K562 (cell line): ENCODE results near the gene PLCB1. TPM values are rescaled to one million over a fixed set of nuclear protein-coding genes. Genes with fewer than 3 reads are reported as not detected.

Source experiments
- ATAC-seq: fragments of 200-7000 bp; cut with Tn5 transposase; 3 replicates; pipeline ENCODE4 v1.9.1; 2020; ENCODE audit warnings: moderate library complexity
- BruUV-seq: library from RNA; stranded (reverse); fragments of 400-500 nt; replicated peaks from 2 replicates; lab custom pipeline; 2021; lab: Mats Ljungman, UMichigan
- CTCF ChIA-PET: fragments of 300-600 bp; formaldehyde crosslinking; extraction: SDS; loops from one replicate; lab custom pipeline; 2021; ENCODE audit warnings: low intra/inter-chr PET ratio; lab: Yijun Ruan, JAX
- POLR2A ChIA-PET: fragments of 300-600, 350-650 bp; sonication (Branson Sonifier 250); formaldehyde crosslinking; extraction: SDS; loops from one replicate; lab custom pipeline; 2021; ENCODE audit warnings: antibody characterized with exemption, inconsistent platforms; lab: Yijun Ruan, JAX
- DNase-seq, 4 experiments: peaks; one replicate each; pipeline versions ENCODE4 v3.0.0 to v3.0.0-alpha.2; 2011 to 2018; ENCODE audit warnings: low spot score in 3 of 4, mixed read lengths in 3 of 4; ENCODE audit errors: extremely low read depth in 1 of 4
- FAIRE-seq: peaks from 2 replicates; lab custom pipeline; 2011; peaks lifted over from hg19 to GRCh38; lab: Jason Lieb, UNC
- H2AFZ ChIP-seq: 2 replicates; pipeline ENCODE4 v1.6.0; 2011; ENCODE audit warnings: low read depth, low read length, control low read depth, inconsistent platforms
- H3K27ac ChIP-seq: fragments of 200-600 bp; 3 replicates; pipeline ENCODE4 v1.8.0; 2011; ENCODE audit warnings: low read depth, mild to moderate bottlenecking, control low read depth, inconsistent platforms, low read length, moderate library complexity, mixed read lengths; ENCODE audit errors: extremely low read depth
- H3K27me3 ChIP-seq, 2 experiments: fragments of 300-600 bp in 1 of 2; 2 replicates in 1 of 2; 3 replicates in 1 of 2; pipeline versions ENCODE4 v1.6.0 to v1.8.0; 2011; ENCODE audit warnings: inconsistent platforms in 2 of 2, low read length in 2 of 2, mild to moderate bottlenecking in 1 of 2, mixed read lengths in 1 of 2, moderate library complexity in 1 of 2; ENCODE audit not compliant: control insufficient read depth in 2 of 2, insufficient read depth in 2 of 2
- H3K36me3 ChIP-seq: fragments of 300-600 bp; 3 replicates; pipeline ENCODE4 v1.8.0; 2011; ENCODE audit warnings: mild to moderate bottlenecking, low read length, inconsistent platforms; ENCODE audit not compliant: control insufficient read depth, insufficient read depth
- H3K4me1 ChIP-seq, 2 experiments: fragments of 200-600 bp in 1 of 2; replicated peaks in 1 of 2; 2 replicates in 1 of 2; 3 replicates in 1 of 2; pipeline versions ENCODE4 v1.5.1 to v1.8.0; 2011; ENCODE audit warnings: inconsistent platforms in 2 of 2, low read length in 2 of 2, mild to moderate bottlenecking in 1 of 2, mixed read lengths in 1 of 2, moderate library complexity in 1 of 2; ENCODE audit not compliant: control insufficient read depth in 2 of 2, insufficient read depth in 2 of 2
- H3K4me2 ChIP-seq: 2 replicates; pipeline ENCODE4 v1.6.1; 2011; ENCODE audit warnings: low read length, control low read depth, inconsistent platforms, mixed read lengths; ENCODE audit not compliant: insufficient read depth
- H3K4me3 ChIP-seq: fragments of 200-600 bp; sonication (generic), shearing (Covaris generic); 2 replicates; pipeline ENCODE4 v1.5.1; 2016; ENCODE audit warnings: control low read depth, inconsistent platforms
- H3K79me2 ChIP-seq: fragments of 200-600 bp; 3 replicates; pipeline ENCODE4 v1.8.0; 2011; ENCODE audit warnings: low read length, inconsistent platforms; ENCODE audit not compliant: control insufficient read depth, insufficient read depth
- H3K9ac ChIP-seq, 2 experiments: 2 replicates each; pipeline versions ENCODE4 v1.6.0 to v1.6.1; 2011; ENCODE audit warnings: low read depth in 2 of 2, low read length in 2 of 2, control low read depth in 1 of 2, inconsistent platforms in 1 of 2, mild to moderate bottlenecking in 1 of 2, mixed read lengths in 1 of 2; ENCODE audit not compliant: insufficient read depth in 1 of 2
- H3K9me1 ChIP-seq: one replicate; pipeline ENCODE4 v1.6.0; 2011; ENCODE audit warnings: inconsistent platforms, mild to moderate bottlenecking, low read length, moderate library complexity; ENCODE audit not compliant: control insufficient read depth, insufficient read depth
- H3K9me3 ChIP-seq: replicated peaks from 2 replicates; pipeline ENCODE4 v1.5.1; 2011; ENCODE audit warnings: low read depth, low read length, inconsistent platforms; ENCODE audit not compliant: control insufficient read depth, insufficient read depth
- H4K20me1 ChIP-seq: replicated peaks from 2 replicates; pipeline ENCODE4 v1.6.1; 2011; ENCODE audit warnings: low read length, inconsistent platforms, mixed read lengths; ENCODE audit not compliant: control insufficient read depth, insufficient read depth
- C11orf30 ChIP-seq: fragments of 450-650 bp; IDR thresholded peaks from 2 replicates; pipeline ENCODE4 v1.6.1; 2016; ENCODE audit warnings: low read depth, mild to moderate bottlenecking
- CEBPB ChIP-seq: fragments of 450-650 bp; IDR thresholded peaks from 2 replicates; pipeline ENCODE4 v1.6.1; 2016; ENCODE audit warnings: missing genetic modification characterization, missing compliant biosample characterization
- CEBPG ChIP-seq, 3 experiments: fragments of 200-800 bp in 1 of 3; sonication (Bioruptor generic) in 1 of 3; sonication (generic) in 1 of 3; formaldehyde crosslinking in 1 of 3; IDR thresholded peaks in 2 of 3; conservative IDR thresholded peaks in 1 of 3; 2 replicates each; pipeline versions ENCODE4 v1.6.1 to v1.8.0; 2016 to 2022; ENCODE audit warnings: missing compliant biosample characterization in 2 of 3, missing genetic modification characterization in 2 of 3, mild to moderate bottlenecking in 1 of 3, missing genetic modification reagents in 1 of 3
- EP400 ChIP-seq: fragments of 450-650 bp; IDR thresholded peaks from 2 replicates; pipeline ENCODE4 v1.6.1; 2017; ENCODE audit warnings: antibody characterized with exemption, mild to moderate bottlenecking, moderate library complexity
- KLF16 ChIP-seq: IDR thresholded peaks from 2 replicates; pipeline ENCODE4 v1.6.1; 2016; ENCODE audit warnings: antibody characterized with exemption
- PCBP2 ChIP-seq: fragments of 200-400 bp; formaldehyde crosslinking; IDR thresholded peaks from 2 replicates; pipeline ENCODE4 v1.6.1; 2018; ENCODE audit warnings: low read length, low read depth, mild to moderate bottlenecking, moderate library complexity; ENCODE audit not compliant: poor library complexity, severe bottlenecking
- PHF8 ChIP-seq: fragments of 200-600 bp; sonication (generic); IDR thresholded peaks from 2 replicates; pipeline ENCODE4 v1.6.1; 2012; ENCODE audit warnings: mixed run types, mild to moderate bottlenecking, inconsistent platforms, low read length, moderate library complexity, borderline replicate concordance
- POLR2H ChIP-seq: IDR thresholded peaks from 2 replicates; pipeline ENCODE4 v1.6.1; 2016; ENCODE audit warnings: missing genetic modification characterization, low read depth, mild to moderate bottlenecking, control low read depth, missing compliant biosample characterization, moderate library complexity
- TAF9B ChIP-seq: fragments of 450-650 bp; IDR thresholded peaks from 2 replicates; pipeline ENCODE4 v1.6.1; 2018; ENCODE audit warnings: mild to moderate bottlenecking; ENCODE audit not compliant: partially characterized antibody
- TSC22D4 ChIP-seq: fragments of 450-650 bp; IDR thresholded peaks from 2 replicates; pipeline ENCODE4 v1.6.1; 2016; ENCODE audit warnings: missing genetic modification characterization, missing biosample characterization, control low read depth
- YBX1 ChIP-seq: fragments of 450-650 bp; IDR thresholded peaks from 2 replicates; pipeline ENCODE4 v1.7.1; 2016; ENCODE audit warnings: mild to moderate bottlenecking
- ZNF347 ChIP-seq: fragments of 450-650 bp; formaldehyde crosslinking; IDR thresholded peaks from 2 replicates; pipeline ENCODE4 v1.4.0; 2020; ENCODE audit warnings: low read depth, mild to moderate bottlenecking, moderate library complexity
- WGBS: fragments of 100-300 bp; shearing (Covaris generic); methylation state at CpG from one replicate; pipeline ENCODE4 v1.1.6; 2016; ENCODE audit warnings: low coverage, mixed read lengths; ENCODE audit not compliant: insufficient coverage; ENCODE audit errors: missing lambda C conversion rate; 5-methylcytosine and 5-hydroxymethylcytosine counted together
- in situ Hi-C: fragments of 300-500 bp; cut with MboI; formaldehyde crosslinking; loops from 4 replicates; pipeline ENCODE4 v1.15.0; 2018; ENCODE audit warnings: inconsistent platforms, mixed read lengths
- intact Hi-C: fragments of 100-400 bp; cut with micrococcal nuclease; formaldehyde crosslinking; loops from 2 replicates; pipeline ENCODE4 v1.14.2; 2022
- polyA plus RNA-seq, 8 experiments: library from polyadenylated mRNA; depleted of rRNA in 4 of 8; stranded (reverse) in 5 of 8; unstranded in 3 of 8; fragments of >200 nt; fragmentation: Nextera tagmentation in 2 of 8; fragmentation: Illumina TruSeq in 1 of 8; extraction: Ambion mirVana in 2 of 8; extraction: Trizol in 1 of 8; gene quantifications; 2 replicates each; pipeline versions ENCODE4 v1.2.1 to v1.2.3, GENCODE V29; 2011 to 2014; ENCODE audit warnings: inconsistent platforms in 1 of 8, missing spikeins in 1 of 8
- total RNA-seq, 7 experiments: library from RNA; depleted of rRNA in 6 of 7; stranded (reverse); fragments of >200 nt in 6 of 7; fragmentation: Illumina TruSeq in 2 of 7; extraction: Trizol in 2 of 7; gene quantifications; 2 replicates each; pipeline versions ENCODE4 v1.2.1 to v1.2.3, GENCODE V29; 2011 to 2021; ENCODE audit warnings: low replicate concordance in 1 of 7
- TF ChIP-seq, protein P1 (sequence below), 2 experiments: IDR thresholded peaks in 1 of 2; conservative IDR thresholded peaks in 1 of 2; 2 replicates each; pipeline ENCODE4 v1.6.1; 2016; ENCODE audit warnings: low read depth in 2 of 2, mild to moderate bottlenecking in 1 of 2, missing compliant biosample characterization in 1 of 2, missing genetic modification characterization in 1 of 2, moderate library complexity in 1 of 2

Gene PLCB1
- total and polyA plus RNA-seq, 9 of the 15 experiments (the other 6 are each of a cell fraction or from before 2014, with no cell fraction given): 0.34 to 3.1 (median 1.3) TPM

GRCh38 chr20:8356806-8357205 is 224.7 kb downstream of the PLCB1 start:
- H3K4me2 ChIP-seq: no peak overlapping the region
- H3K79me2 ChIP-seq: no peaks in the 10 kb centered on the region
- 0 out of 2 replicates have a peak, but pooled peaks cover 2% of the 10 kb centered on the region for H3K9me3 ChIP-seq
- H3K9ac ChIP-seq: no peak overlapping the region
- ChIA-PET CTCF (no interaction called here), POLR2A (no interaction called here)
- H3K36me3 ChIP-seq: no peaks in the 10 kb centered on the region
- H4K20me1 ChIP-seq: no peaks in the 10 kb centered on the region
- no peaks in the 10 kb centered on the region for H3K27me3 ChIP-seq
- in situ Hi-C loops: no loop called here
- no peaks in the 10 kb centered on the region for H3K4me1 ChIP-seq
- no peak for DNase-seq
- no peak overlapping the region for H3K4me3 ChIP-seq
- TF ChIP-seq CEBPG (CRISPR knock-in tag; IDR thresholded peaks at IDR 0.05): no peak
- peak in 1 of 2 experiments; percentile 82; a peak in 2 of 4 replicates for TF ChIP-seq CEBPG (tag; conservative IDR thresholded peaks at IDR 0.05 in 1 of 2, IDR thresholded peaks at IDR 0.05 in 1 of 2)
- peak; percentile 54; the same call in 1 of the 2 replicates for TF ChIP-seq CEBPB (tag)
- TF ChIP-seq YBX1: no peak
- TF ChIP-seq ZNF347 (CRISPR knock-in tag): no peak
- no peak for TF ChIP-seq PHF8
- no peak for FAIRE-seq
- no peaks in the 10 kb centered on the region for H3K9me1 ChIP-seq
- no peak overlapping the region for H3K27ac ChIP-seq
- no peak overlapping the region for H2AFZ ChIP-seq
- WGBS: 5% methylated on average over 2 of the region's 2 CpGs
- no peak for ATAC-seq
- no TSS peak for BruUV-seq
- intact Hi-C loops: no loop called here

GRCh38 chr20:8357703-8358102 is 225.6 kb downstream of the PLCB1 start:
- no peak for DNase-seq
- no peaks in the 10 kb centered on the region for H3K9me1 ChIP-seq
- no peak for FAIRE-seq
- CTCF ChIA-PET: no interaction called here
- H3K4me3 ChIP-seq: no peak overlapping the region
- no peak overlapping the region for H3K4me2 ChIP-seq
- ATAC-seq: no peak
- no TSS peak for BruUV-seq
- no peaks in the 10 kb centered on the region for H4K20me1 ChIP-seq
- H3K9me3 ChIP-seq: 0 out of 2 replicates have a peak, but pooled peaks cover 2% of the 10 kb centered on the region
- no peak overlapping the region for H2AFZ ChIP-seq
- H3K4me1 ChIP-seq: no peaks in the 10 kb centered on the region
- H3K36me3 ChIP-seq: no peaks in the 10 kb centered on the region
- intact Hi-C loops (no loop called here), in situ Hi-C loops (no loop called here)
- no peaks in the 10 kb centered on the region for H3K79me2 ChIP-seq
- WGBS: 0% methylated on average over 2 of the region's 2 CpGs
- H3K27me3 ChIP-seq: no peaks in the 10 kb centered on the region
- H3K9ac ChIP-seq: no peak overlapping the region
- H3K27ac ChIP-seq: no peak overlapping the region
- POLR2A ChIA-PET: no interaction called here
- TF ChIP-seq TSC22D4 (tag) (no peak), TAF9B (no peak), C11orf30 (no peak), POLR2H (tag) (no peak), EP400 (no peak), PCBP2 (no peak), KLF16 (no peak)
- TF ChIP-seq, protein P1, sequence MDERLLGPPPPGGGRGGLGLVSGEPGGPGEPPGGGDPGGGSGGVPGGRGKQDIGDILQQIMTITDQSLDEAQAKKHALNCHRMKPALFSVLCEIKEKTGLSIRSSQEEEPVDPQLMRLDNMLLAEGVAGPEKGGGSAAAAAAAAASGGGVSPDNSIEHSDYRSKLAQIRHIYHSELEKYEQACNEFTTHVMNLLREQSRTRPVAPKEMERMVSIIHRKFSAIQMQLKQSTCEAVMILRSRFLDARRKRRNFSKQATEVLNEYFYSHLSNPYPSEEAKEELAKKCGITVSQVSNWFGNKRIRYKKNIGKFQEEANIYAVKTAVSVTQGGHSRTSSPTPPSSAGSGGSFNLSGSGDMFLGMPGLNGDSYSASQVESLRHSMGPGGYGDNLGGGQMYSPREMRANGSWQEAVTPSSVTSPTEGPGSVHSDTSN (CRISPR knock-in tag; IDR thresholded peaks at IDR 0.05; ENCODE audit: low read depth): no peak
- TF ChIP-seq, protein P1 (tag; conservative IDR thresholded peaks at IDR 0.05; ENCODE audit: low read depth): no peak
